SU-DHL-6 (cell line): Measurements from ENCODE around the gene LRRC46.

Source experiments
- H2AFZ ChIP-seq: fragments of 200-600 bp; sonication (generic); 2 replicates; pipeline ENCODE4 v1.6.1; 2014; ENCODE audit warnings: low read depth, mild to moderate bottlenecking, moderate library complexity, mixed read lengths, antibody characterized with exemption, low read length; ENCODE audit not compliant: severe bottlenecking
- H3F3A ChIP-seq: fragments of 200-600 bp; shearing (Covaris generic); 2 replicates; pipeline ENCODE4 v1.6.0; 2016; ENCODE audit warnings: antibody characterized with exemption, mild to moderate bottlenecking; ENCODE audit not compliant: insufficient read depth
- H3K27ac ChIP-seq: fragments of 200-600 bp; sonication (generic); 2 replicates; pipeline ENCODE4 v1.5.1; 2016; ENCODE audit warnings: low read depth, mild to moderate bottlenecking, low read length, moderate library complexity, mixed read lengths
- H3K27me3 ChIP-seq: fragments of 200-600 bp; sonication (generic), shearing (Covaris generic); 2 replicates; pipeline ENCODE4 v1.6.0; 2014; ENCODE audit warnings: mild to moderate bottlenecking, low read length
- H3K36me3 ChIP-seq: fragments of 200-600 bp; sonication (generic); 2 replicates; pipeline ENCODE4 v1.6.1; 2014; ENCODE audit warnings: mild to moderate bottlenecking, low read length, mixed read lengths
- H3K4me2 ChIP-seq: fragments of 300-600, 200-600 bp; shearing (Covaris generic), sonication (generic); 2 replicates; pipeline ENCODE4 v1.6.0; 2014; ENCODE audit warnings: low read length, low read depth, mild to moderate bottlenecking; ENCODE audit not compliant: poor library complexity, severe bottlenecking
- H3K4me3 ChIP-seq: fragments of 200-600 bp; sonication (generic); 2 replicates; pipeline ENCODE4 v1.5.1; 2014; ENCODE audit warnings: antibody characterized with exemption, low read length, mild to moderate bottlenecking, mixed read lengths; ENCODE audit not compliant: insufficient read depth, poor library complexity, severe bottlenecking
- H3K79me2 ChIP-seq: fragments of 200-600 bp; sonication (generic); 2 replicates; pipeline ENCODE4 v1.6.1; 2014; ENCODE audit warnings: mild to moderate bottlenecking, low read length, moderate library complexity; ENCODE audit not compliant: insufficient read depth
- H3K9ac ChIP-seq: fragments of 200-600 bp; sonication (generic); 2 replicates; pipeline ENCODE4 v1.7.0; 2014; ENCODE audit warnings: mild to moderate bottlenecking, low read length
- H3K9me2 ChIP-seq: fragments of 200-600 bp; sonication (generic); replicated peaks from 2 replicates; pipeline ENCODE4 v1.6.1; 2014; ENCODE audit warnings: low read length; ENCODE audit not compliant: insufficient read depth
- H3K9me3 ChIP-seq: fragments of 200-600 bp; sonication (generic); 2 replicates; pipeline ENCODE4 v1.6.1; 2014; ENCODE audit warnings: low read length, mixed read lengths; ENCODE audit not compliant: insufficient read depth
- H4K20me1 ChIP-seq: fragments of 200-600 bp; sonication (generic); 2 replicates; pipeline ENCODE4 v1.6.1; 2014; ENCODE audit warnings: low read depth, mild to moderate bottlenecking, antibody characterized with exemption, low read length, moderate library complexity, mixed read lengths
- CTCF ChIP-seq: fragments of 200-600 bp; sonication (generic); IDR thresholded peaks from one replicate; pipeline ENCODE4 v1.5.1; 2017; ENCODE audit warnings: antibody characterized with exemption, mild to moderate bottlenecking, low read length, moderate library complexity; ENCODE audit not compliant: insufficient read depth, poor library complexity, severe bottlenecking
- EZH2phosphoT487 ChIP-seq: fragments of 200-600 bp; sonication (generic), shearing (Covaris generic); conservative IDR thresholded peaks from 2 replicates; pipeline ENCODE4 v1.6.1; 2018; ENCODE audit warnings: mild to moderate bottlenecking, antibody characterized with exemption, low read length, moderate library complexity, mixed read lengths

Gene LRRC46

DNA sequence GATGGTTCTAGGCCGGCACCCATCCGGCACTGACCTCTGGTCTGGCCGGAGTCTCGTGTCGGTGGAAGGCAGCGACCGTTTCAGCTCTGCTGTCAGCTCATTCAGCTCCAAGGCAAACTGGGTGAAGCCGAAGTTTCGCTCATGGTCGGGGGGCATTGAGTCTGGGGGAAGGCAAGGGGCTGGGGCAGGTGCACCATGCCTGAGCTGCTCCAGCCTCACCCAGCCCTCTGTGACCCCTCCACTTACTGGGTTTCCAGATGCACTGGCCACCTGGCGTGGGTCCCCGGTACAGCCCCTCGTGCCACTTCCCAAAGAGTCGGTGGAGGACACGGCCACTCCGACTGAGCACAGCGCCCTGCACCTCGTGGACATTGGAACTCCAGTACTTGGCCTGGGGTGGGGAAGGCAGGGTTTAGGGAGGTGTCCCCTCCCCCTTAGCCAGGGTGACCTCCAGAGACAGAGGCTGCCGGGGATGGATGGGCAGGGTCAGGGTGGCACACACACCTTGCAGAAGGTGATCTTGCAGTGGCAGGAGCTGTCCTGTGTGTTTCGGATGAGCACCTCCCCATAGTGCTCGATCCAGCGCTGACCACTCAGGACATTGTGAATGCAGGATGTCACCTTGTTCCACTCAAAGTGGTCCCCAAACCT, 22.5 kb upstream of the LRRC46 start:
- Histone ChIP-seq H4K20me1 (no peaks in the 10 kb centered on the region), H3K4me3 (no peak overlapping the region), H3K4me2 (no peak overlapping the region), H3K27me3 (no peaks in the 10 kb centered on the region), H3K36me3 (no peaks in the 10 kb centered on the region), H3K9me2 (no peaks in the 10 kb centered on the region), H2AFZ (no peak overlapping the region), H3K79me2 (no peaks in the 10 kb centered on the region), H3K9ac (no peak overlapping the region), H3F3A (no peaks in the 10 kb centered on the region), H3K9me3 (no peaks in the 10 kb centered on the region), H3K27ac (no peak overlapping the region)
- TF ChIP-seq CTCF = no peak
- TF ChIP-seq EZH2phosphoT487 = no peak

DNA sequence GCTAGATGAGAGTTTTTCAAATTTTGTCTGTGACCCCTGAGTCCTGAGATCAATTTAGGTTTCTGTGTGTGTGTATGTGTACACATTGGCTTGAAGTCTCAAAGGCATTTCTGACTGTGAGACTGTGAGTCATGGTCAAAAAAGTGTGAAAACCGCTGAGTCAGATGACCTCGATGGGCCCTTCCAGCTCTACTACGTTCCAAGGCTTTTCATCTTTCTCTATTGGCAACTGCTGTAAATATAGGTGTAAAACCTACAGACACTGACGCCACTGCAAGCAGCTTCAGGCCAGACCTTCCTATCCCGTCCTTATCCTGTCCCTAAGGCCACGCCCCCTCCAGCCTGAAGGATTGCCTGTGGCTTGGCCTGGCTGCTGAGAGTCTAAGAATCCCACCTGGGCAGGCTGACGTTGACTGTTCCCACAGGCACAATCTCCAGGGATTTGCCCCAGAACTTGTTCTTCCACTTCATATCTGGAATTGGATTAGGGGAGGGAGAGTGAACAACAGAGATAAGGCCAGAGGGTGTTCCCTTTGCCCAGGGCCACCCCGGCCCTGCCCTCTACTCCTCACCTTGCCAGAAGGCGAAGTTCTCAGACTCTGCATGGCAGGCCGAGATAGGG, 21.2 kb upstream of the LRRC46 start:
- Histone ChIP-seq H3F3A (no peaks in the 10 kb centered on the region), H3K27ac (no peak overlapping the region), H3K79me2 (no peaks in the 10 kb centered on the region), H3K27me3 (no peaks in the 10 kb centered on the region), H2AFZ (no peak overlapping the region), H3K9me2 (no peaks in the 10 kb centered on the region), H3K9me3 (no peaks in the 10 kb centered on the region), H3K9ac (no peak overlapping the region), H3K4me3 (no peak overlapping the region), H3K4me2 (no peak overlapping the region), H3K36me3 (no peaks in the 10 kb centered on the region), H4K20me1 (no peaks in the 10 kb centered on the region)
- TF ChIP-seq EZH2phosphoT487 = no peak
- no peak for TF ChIP-seq CTCF

DNA sequence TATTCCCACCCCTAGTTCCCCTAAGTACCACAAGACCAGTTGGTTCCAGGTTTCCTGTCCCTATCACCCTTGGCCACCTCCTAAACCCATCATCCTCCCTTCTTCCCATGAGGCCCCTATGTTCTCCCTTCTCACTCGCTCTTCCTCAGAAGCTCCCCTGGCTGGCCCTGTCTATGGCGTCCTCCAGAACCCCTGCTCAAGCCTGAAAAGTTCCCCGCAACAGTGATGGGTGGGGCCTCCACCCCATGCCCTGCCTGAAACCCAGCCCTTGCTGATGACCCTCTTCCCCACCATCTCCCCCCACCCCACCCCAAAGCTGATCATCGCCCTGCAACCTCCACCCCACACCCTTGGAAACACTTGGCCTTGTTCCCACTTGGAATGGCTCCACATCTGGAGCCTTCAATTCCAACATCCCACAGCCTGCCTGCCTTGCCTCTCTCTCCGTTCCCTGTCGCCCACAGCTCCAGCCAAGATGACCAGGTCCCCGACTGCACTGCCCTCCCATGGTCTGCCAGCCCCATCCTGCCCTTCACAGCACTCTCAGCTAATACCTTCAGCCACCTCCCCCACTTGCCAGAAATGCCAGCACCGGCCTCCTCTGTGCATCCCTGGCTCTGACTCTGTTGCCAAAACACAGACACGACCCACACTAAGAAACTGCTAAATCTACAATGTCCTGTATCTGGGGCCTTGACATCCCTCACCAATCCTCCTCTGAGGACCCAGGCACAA, 20.4 kb upstream of the LRRC46 start:
- Histone ChIP-seq H3K27ac (no peak overlapping the region), H3K9ac (no peak overlapping the region), H4K20me1 (no peaks in the 10 kb centered on the region), H2AFZ (no peak overlapping the region), H3K36me3 (no peaks in the 10 kb centered on the region), H3K9me2 (no peaks in the 10 kb centered on the region), H3K4me3 (no peak overlapping the region), H3F3A (no peaks in the 10 kb centered on the region), H3K9me3 (no peaks in the 10 kb centered on the region), H3K79me2 (no peaks in the 10 kb centered on the region), H3K4me2 (no peak overlapping the region), H3K27me3 (no peaks in the 10 kb centered on the region)
- TF ChIP-seq EZH2phosphoT487 = no peak
- TF ChIP-seq CTCF = no peak
